Activated CD4-positive, alpha-beta T cell treated with anti-CD3 and anti-CD28 coated beads for 1 hour (primary cell): ENCODE results near the gene C2CD3.
"Not testable (repeated sequence)": the region's sequence is repeated elsewhere in the genome, so short reads cannot be mapped to it uniquely, and the experiment has no call there.

Experiments used
- DNase-seq: peaks from one replicate; pipeline ENCODE4 v3.0.0-alpha.2; 2020

C2CD3 gene

GRCh38 chr11:74066663-74067062 is 104.1 kb downstream of the C2CD3 start:
- DNase-seq = not testable (repeated sequence)

GRCh38 chr11:74065534-74065933 is 105.3 kb downstream of the C2CD3 start:
- DNase-seq = not testable (repeated sequence)

- DNase-seq = not testable (repeated sequence)
These were observed 107.2 kb downstream of the C2CD3 start for GRCh38 chr11:74063628-74064027.

GRCh38 chr11:74061599-74061998 is 109.2 kb downstream of the C2CD3 start:
- DNase-seq = not testable (repeated sequence)

GRCh38 chr11:74057249-74058151 is 113.3 kb downstream of the C2CD3 start:
- DNase-seq = no peak

GRCh38 chr11:74055938-74056337 is 114.9 kb downstream of the C2CD3 start:
- DNase-seq = no peak

- no peak for DNase-seq
These were observed 120.3 kb downstream of the C2CD3 start for GRCh38 chr11:74050465-74050864.

GRCh38 chr11:74048993-74049392 is 121.8 kb downstream of the C2CD3 start:
- DNase-seq = no peak

- DNase-seq = no peak
These were observed 126.3 kb downstream of the C2CD3 start for GRCh38 chr11:74044538-74044937.

GRCh38 chr11:74043450-74043849 is 127.4 kb downstream of the C2CD3 start:
- DNase-seq = no peak

GRCh38 chr11:74037309-74037708 is 133.5 kb downstream of the C2CD3 start:
- DNase-seq = no peak

GRCh38 chr11:74035264-74035663 is 135.5 kb downstream of the C2CD3 start:
- DNase-seq = no peak

GRCh38 chr11:74033046-74033445 is 137.8 kb downstream of the C2CD3 start:
- no peak for DNase-seq

- no peak for DNase-seq
These were observed 139.8 kb downstream of the C2CD3 start for GRCh38 chr11:74030723-74031676.

GRCh38 chr11:74025467-74026166 is 145.2 kb downstream of the C2CD3 start:
- no peak for DNase-seq

GRCh38 chr11:74024261-74025029 is 146.4 kb downstream of the C2CD3 start:
- no peak for DNase-seq

- no peak for DNase-seq
These were observed 147.5 kb downstream of the C2CD3 start for GRCh38 chr11:74023276-74023675.

GRCh38 chr11:74022546-74022945 is 148.3 kb downstream of the C2CD3 start:
- DNase-seq = no peak

GRCh38 chr11:74021998-74022397 is 148.8 kb downstream of the C2CD3 start:
- no peak for DNase-seq

- DNase-seq = no peak
These were observed 150.3 kb downstream of the C2CD3 start for GRCh38 chr11:74020539-74020938.

- DNase-seq = no peak
These were observed 150.9 kb downstream of the C2CD3 start for GRCh38 chr11:74019860-74020259.

- DNase-seq = no peak
These were observed 151.6 kb downstream of the C2CD3 start for GRCh38 chr11:74019104-74019738.
